NCI-H510A (cell line): ENCODE data around the gene RTCA.
"Not testable (repeated sequence)": the region's sequence is repeated elsewhere in the genome, so short reads cannot be mapped to it uniquely, and the experiment has no call there.

Experiments
- DNase-seq: peaks from one replicate; lab custom pipeline; 2025; lab: John Stamatoyannopoulos, UW

RTCA gene

DNA sequence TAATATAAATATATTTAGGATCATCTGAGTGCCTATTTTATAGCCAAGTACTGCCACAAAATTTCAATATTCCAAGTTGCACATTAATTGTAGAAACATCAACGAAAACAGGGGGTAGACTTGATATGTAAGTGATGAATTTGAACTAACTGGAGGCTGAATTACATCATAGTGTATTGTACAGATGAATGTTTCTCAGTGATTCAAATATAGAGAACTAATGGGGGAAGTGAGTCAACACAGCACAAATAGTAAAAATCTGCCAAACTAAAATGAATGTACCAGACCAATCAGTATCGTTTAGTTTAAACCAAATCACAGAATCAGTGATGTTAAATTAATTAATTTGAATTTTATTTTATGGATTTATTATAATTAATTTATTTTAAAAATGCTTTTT, 42.8 kb downstream of the RTCA start:
- no peak for DNase-seq

DNA sequence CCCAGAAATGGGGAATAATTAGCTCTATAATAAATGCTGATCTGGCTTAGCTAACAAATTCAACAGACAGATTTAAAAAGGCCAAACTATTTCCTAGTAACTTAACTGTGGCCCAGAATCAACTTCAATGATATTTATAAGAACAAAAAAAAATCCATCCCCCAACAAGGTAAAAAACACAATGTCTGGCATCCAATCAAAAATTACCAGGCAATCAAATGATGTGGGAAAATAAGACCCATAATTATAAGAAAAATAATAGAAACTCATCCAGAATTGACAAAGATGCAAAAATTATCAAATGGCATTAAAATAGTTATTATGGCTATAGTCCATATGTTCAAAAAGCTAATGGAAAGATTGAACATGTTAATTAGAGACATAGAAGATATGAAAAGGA, 43.8 kb downstream of the RTCA start:
- no peak for DNase-seq

DNA sequence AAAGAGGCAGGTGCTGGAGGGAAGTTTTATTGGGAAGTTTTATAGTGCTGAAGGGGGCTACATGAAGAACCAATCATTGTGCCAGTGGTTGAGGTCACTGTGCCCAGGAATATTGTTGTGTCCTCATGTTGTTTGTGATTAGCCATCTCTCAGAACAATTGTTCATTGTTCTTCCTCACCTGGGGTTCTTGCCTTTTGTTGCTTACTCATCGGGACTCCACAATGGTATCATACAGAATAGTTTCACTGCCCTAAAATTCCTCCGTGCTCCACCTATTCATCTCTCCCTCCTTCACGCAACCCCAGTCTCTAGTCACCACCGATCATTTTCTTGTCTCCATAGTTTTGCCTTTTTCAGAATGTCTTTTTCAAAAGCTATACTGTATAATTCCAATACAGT, 47.4 kb downstream of the RTCA start:
- DNase-seq, result no peak

DNA sequence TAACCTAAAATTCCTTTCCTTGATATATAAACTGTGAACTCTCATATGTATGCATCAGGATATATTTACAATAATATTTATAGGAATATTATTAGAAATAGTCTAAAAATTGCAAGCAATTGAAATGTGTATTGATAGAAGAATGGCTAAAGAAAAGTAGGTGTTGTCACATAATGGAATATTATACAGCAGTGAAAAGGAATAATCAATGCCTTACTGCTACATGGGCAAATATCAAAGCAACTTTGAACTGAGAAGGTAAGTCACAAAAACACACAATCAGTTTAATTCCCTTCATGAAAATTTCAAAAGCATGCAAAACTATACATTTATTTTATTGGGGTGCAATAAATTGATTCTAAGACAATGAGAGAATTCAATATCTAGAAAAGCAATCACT, 50.6 kb downstream of the RTCA start:
- DNase-seq, result no peak

DNA sequence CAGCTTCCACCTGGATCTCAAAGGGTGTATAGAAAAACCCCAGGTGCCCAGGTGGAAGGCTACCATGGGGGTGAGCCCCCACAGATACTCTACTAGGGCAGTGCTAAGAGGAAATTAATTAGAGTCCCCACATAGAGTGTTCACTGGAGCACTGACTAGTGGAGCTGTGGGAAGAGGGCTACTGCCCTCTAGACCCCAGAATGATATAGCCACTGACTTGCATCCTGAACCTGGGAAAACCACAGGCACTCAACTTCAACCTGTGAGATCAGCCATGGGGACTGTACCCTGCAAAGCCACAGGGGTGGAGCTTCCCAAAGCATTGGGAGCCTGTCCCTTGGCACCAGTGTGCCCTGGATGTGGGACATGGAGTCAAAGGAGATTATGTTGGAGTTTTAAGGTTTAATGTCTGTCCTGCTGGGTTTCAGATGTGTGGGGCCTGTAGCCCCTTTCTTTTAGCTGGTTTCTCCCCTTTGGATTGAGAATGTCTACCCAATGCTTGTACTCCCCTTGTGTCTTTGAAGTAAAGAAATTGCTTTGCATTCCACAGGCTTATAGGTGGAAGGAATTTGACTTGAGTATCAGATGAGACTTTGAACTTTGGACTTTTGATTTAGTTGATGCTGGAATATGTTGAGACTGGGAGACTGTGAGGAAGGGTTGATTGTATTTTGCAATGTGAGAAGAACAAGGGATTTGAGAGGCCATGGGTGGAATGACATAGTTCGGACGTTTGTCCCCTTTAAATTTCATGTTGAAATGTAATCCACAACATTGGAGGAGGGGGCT, 54.5 kb downstream of the RTCA start:
- DNase-seq, result no peak

DNA sequence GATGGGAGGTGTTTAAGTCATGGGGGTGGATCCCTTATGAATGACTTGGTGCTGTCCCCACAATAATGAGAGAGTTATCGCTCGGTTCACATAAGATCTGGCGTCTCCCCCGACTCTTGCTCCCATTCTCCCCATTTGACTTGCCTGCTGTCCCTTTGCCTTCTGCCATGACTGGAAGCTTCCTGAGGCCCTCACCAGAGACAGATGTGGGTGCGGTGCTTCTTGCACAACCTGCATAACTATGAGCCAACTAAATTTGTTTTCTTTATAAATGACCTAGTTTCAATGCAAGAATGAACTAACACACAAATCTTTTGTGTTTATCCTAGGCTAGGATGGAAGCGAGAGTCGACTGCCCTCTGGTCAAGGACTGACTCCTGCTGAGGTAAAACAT, 55.1 kb downstream of the RTCA start:
- DNase-seq, result no peak

DNA sequence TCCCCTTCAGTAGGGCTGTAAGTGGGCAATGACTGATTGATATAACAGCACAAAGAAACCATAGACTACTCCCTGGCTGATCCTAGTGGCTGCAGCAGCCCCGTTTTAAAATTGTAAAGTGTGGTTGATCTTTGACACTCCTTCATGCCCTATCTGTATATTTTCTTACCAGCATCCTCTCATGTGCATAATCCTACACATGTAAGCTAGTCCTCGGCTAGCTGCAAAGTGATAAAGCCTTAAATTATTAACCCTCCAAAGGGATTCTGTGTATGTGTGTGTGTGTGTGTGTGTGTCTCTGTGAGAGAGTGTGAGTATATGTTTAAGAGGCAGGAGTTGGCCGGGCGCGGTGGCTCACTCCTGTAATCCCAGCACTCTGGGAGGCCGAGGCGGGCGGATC, 55.5 kb downstream of the RTCA start:
- DNase-seq, result no peak

DNA sequence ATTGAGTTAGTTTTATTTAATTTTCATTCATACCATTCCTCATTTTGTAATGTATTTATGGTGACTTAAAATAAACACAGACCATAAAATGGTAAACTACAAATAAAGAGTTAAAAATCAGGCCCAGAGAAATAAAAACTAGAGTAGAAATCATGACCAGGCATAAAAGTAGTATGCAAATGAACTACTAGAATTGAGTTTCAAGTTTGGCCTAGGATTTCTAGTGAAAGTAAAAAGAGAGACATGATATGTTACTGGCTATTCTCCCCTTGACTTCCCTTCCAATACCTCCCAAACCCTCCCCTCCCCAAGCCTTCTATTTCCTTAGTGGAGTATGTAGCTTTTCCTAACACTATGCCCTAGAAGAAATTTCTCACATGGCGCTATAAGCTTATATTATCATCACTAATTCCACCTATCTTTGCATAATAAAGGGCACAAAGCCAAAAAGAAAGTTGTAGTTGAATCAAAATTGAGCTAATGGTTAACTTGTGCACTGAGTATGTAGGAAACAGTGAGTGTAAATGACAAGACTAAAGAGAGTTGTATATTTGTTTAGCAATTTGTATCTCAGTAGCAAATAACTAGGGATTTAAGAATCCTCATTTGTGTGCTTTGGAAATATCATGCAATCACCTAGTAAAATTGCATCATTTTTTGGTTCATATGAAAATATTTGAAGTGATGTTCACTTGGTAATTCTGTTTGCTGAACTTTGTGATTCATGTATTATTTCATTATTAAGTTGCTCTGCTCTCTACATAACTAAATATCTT, 56.6 kb downstream of the RTCA start:
- DNase-seq, result no peak

DNA sequence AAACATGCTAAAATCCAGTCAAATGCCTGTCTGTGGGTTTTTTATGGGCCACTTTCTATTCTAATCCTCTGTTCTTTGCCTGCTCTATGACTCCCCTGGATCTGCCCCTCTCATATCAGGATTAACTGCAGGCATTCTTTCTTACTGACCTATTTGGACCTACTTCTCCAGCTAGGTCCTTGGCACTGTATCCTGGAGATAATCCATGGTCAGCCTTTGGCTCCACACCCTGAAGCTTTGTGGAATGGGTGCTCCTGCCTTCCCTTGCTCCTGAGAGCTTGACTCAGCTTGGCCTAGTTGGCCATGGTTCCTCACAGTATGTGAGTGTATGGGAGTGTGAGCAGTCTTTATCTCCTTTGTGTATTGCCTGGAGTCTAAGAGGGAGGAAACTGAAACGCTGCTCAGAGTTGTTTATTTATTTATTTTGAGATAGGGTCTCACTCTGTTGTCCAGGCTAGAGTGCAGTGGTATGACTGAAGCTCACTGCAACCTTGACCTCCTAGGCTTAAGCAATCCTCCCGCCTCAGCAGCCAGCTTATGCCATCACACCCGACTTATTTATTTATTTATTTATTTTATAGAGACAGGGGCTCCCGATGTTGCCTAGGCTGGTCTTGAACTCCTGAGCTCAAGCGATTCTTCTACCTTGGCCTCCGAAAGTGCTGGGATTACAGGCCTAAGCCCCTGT, 57.5 kb downstream of the RTCA start:
- DNase-seq, result no peak

DNA sequence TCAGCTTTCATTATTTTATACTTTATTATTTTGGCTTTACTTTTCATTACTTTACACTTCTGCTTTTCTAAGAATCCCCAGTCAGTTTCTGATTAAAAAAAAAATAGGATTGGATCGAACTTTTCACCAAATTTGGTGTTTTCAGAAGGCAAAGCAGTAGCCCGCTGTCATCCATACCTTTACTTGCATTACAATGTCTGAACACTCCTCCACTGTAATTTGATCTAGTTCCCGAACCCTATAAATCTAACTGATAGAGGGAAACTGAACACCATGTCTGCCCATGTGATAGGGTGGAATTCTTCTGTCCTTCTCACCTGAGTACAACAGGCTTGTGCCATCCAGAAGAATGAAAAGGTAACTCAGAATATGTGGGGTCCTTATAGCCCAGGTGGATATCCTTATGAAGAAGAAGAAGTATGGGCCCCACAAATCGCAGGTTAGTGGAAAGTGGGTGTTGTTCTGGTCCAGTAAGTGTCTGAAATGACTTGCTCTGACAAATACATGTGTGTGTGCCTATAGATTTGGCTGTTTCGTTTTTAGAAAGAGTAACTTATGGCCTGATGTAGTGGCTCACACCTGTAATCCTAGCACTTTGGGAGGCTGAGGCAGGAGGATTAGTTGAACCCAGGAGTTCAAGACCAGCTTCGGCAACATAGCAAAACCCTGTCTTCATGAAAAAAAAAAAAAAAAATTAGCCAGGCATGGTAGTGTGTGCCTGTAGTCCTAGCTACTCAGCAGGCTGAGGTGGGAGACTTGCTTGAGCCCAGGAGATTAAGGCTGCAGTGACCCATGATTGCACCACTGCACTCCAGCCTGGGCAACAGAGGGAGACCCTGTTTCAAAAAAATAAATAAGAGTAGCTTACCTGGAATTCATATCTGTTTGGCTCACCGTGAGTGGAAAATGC, 59.7 kb downstream of the RTCA start:
- DNase-seq, result no peak

DNA sequence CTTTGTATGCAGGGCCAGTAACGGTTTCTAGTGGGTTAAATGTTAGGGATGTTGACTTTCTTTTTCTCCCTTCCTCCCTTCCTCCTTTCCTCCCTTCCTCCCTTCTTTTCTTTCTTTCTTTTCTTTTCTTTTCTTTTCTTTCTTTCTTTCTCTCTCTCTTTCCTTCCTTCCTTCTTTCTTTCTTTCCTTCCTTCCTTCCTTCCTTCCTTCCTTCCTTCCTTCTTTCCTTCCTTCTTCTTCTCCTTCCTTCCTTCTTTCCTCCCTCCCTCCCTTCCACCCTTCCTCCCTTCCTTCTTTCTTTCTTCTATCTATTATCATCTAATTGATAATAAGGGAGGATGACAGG, 60.3 kb downstream of the RTCA start:
- DNase-seq, result not testable (repeated sequence)

DNA sequence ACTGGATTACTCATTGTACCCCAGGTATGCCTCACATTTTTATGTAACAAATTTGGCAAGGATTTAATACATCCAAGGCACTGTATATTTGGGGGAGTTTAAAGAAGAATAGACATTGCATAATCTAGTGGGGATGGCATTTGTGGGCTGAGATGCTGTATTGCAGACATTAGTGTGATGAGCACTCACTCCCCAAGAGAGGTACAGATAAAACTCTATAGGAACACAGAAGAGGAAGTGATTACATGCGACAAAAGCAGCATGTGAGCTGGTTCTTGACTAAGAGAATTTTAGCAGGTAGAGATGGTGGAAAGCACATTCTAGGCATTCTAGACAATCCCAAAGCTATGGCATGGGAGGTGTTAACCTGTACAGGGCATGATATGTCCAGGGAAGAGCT, 62.1 kb downstream of the RTCA start:
- DNase-seq, result no peak

DNA sequence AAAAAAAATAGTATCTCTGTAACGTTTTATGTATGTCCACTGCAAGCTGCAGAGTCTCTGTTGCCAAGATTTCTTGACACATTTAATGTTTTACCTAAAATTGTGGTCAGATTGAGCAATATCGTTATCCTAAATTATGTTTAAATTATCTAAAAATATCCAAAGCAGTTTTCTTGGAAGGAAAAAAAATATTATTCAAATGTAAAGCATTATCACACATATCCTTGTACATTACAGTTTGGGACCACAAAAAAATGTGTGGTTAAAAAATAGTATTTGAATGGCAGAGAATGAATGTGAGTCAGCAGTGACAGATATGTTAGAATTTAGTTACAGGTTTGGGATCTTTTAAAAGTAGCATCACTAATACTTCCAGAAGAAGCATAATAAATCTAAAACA, 65.1 kb downstream of the RTCA start:
- not testable (repeated sequence) for DNase-seq

DNA sequence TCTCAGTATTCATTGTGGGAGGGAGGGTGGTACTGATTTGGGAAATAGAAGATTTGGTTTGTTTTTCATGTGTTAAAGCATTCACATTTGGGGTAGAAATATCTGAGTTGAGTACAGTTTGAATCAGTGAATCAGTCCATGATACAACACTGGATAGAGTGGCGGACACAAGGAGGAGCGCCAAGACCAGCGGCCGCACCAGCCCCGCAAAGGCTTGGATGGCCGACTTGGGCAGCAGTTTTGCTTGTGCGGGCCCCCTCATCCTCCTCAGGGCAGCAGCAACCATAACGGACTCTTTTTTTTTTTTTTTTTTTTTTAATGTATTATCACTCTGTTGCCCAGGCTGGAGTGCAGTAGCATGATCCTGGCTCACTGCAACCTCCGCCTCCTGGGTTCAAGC, 66.3 kb downstream of the RTCA start:
- DNase-seq, result no peak

DNA sequence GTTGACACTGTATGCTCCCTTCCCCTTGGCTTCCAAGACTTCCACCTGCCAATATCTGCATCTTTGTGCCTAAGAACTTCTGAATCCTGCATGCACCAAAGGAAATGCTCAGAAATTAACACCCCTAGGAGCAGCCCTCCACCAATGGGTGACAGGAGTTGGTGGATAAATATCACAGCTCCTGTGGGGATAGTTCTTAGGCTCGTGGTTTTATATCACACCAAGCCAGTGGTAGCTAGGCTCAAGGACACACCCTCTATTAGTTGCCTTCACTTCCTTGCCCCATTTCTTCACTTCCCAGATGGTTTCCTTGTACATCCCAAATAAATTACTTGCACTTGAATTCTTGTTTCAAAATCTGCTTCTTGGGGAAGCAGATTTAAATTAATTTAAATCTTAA, 69.4 kb downstream of the RTCA start:
- no peak for DNase-seq

DNA sequence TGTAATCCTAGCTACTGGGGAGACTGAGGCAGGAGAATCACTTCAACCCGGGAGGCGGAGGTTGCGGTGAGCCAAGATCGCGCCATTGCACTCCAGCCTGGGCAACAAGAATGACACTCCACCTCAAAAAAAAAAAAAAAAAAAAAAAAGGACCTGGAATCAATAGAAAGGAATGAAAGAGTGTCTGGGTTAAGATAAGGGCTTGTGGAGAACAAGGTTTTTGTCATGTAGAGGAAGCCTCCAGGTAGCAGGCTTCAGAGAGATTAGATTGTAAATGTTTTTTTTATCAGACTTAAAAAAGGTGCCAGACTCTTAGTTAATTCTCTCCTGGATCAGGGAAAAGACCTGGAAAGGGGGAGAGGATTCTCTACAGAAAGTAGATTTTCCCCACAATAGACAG, 71.9 kb downstream of the RTCA start:
- DNase-seq, result not testable (repeated sequence)

DNA sequence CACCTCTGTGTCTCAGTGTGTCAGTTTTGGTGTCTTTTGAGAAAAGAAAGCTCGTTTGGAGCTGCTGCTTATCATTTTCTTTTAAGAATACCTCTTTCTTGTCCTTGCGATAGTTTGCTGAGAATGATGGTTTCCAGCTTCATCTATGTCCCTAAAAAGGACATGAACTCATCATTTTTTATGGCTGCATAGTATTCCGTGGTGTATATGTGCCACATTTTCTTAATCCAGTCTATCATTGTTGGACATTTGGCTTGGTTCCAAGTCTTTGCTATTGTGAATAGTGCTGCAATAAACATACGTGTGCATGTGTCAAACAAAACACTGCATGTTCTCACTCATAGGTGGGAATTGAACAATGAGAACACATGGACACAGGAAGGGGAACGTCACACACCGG, 73.7 kb downstream of the RTCA start:
- DNase-seq, result not testable (repeated sequence)

DNA sequence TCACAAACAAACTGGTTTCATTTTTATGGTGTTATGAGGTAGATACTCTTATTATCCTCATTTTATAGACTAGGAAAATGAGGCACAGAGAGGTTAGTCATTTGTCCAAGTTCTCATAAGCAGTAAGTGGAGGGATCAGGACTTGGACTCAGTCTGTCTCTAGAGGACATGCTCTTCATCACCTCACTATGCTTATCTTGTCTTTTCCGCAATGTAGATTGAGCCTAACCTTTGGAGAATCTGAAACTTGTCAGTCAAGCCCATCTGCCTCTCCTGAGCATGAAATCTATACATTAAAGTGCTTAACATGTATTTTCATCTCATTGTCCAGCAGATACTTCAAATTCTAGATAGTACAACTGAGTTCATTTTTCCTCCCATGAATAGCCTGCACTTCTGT, 74.5 kb downstream of the RTCA start:
- no peak for DNase-seq

DNA sequence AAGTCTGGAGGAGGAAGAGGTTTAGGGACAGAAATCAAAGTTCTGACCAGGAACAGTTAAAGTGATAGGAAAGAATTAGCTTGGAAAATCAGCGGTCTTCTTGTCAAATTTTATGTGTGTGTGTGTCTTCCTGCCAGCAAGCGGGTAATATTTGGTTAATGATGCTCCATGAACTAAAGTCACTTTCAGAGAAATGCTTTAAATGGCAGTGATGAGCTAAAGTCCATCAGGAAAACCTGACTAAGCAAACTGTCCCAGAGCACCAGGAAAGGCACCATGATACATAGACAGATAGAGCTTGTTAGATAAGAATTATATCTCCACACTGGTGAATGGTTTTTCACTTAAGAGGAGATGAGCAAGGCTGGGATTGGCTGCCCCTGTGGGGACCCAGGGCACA, 76.3 kb downstream of the RTCA start:
- DNase-seq, result no peak
